ENCODE data around the gene CSH1. TPM values are rescaled to one million over a fixed set of nuclear protein-coding genes. Genes with fewer than 3 reads are reported as not detected.
"Not testable (repeated sequence)": the region's sequence is repeated elsewhere in the genome, so short reads cannot be mapped to it uniquely, and the experiment has no call there.

Gene CSH1
- total RNA-seq, 1 donor from 2014 or later = not detected

DNA sequence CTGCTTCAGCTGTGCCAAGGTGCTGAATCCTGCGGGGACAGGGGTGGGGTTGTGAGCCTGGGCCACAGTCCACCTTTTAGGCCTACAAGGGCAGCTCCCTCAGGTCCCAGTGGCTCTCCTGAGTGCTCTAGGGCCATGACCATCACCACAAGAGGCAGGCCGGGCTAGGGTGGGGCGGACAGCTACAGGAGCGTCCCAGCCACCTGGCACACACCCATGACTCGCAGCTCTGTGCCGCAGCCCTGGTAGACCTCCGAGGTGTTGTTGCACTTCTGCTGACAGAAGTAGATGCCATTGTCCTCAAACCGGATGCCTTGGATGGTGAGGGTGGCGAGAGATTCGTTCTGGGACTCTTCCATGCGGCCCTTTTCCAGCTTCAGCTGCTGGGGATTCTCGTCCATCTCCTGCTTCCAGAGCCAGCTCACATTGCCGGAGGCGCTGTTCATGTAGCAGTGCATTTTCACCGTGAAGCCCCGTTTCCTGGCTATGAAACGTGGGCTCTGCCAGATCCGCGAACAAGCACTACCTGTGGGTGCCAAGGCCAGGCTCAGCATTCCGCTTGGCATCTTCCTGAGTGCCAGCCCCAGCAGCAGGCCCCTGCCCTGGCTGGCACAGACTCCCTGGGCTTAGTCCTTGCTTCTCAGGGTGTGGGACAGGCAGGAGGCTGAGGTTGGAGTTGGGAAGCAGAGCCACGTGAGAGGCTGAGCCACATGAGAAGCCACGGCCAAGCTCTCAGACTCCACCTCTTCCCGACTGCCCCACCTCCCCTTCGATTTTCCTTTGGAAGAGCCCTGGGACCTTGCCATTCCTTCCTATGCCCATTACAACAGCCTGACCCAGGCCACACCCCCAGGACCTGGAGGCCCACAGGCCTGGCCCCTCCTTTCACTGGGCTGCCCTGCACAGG lies 33.7 kb upstream of the CSH1 start:
- intact Hi-C loops (cut with micrococcal nuclease) = loop anchor here (5.0 kb wide), 2 partner anchors 62 to 87 kb away; no protein-coding TSS in a partner anchor

DNA sequence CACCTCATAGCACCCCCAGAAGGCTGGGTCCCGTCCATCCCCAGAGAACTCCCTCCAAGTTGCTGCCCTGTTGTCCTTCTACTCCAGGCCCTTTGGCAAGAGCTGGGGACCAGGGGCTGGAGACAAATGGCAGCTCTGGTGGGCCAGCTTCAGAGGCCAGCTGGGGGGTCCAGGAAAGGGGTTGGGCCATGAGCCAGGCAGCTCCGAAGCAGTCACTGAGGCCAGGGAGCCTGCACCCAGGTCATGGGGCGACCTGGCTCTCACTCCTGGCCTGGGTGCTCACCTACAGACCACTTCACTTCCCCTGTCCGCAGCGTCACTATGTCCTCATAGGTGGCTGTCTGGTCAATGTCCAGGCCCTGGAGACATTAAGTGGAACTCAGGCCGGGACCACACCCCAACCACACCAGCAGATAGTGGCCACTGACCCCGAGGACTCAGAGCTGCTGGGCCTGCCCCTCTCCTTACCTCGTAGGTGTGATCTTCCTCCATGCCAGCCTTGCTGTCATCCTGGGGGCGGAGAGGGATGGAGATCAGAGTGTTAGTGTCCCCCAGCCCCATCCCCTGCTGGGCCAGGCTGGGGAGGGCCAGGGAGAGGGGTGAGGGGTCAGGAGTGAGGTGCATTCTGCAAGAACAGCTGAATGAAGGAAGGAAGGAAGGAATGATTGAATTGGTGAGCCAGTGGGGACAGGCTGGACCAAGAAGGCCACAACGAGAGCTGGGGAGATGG lies 32.8 kb upstream of the CSH1 start:
- intact Hi-C loops (cut with micrococcal nuclease) = no loop called here

DNA sequence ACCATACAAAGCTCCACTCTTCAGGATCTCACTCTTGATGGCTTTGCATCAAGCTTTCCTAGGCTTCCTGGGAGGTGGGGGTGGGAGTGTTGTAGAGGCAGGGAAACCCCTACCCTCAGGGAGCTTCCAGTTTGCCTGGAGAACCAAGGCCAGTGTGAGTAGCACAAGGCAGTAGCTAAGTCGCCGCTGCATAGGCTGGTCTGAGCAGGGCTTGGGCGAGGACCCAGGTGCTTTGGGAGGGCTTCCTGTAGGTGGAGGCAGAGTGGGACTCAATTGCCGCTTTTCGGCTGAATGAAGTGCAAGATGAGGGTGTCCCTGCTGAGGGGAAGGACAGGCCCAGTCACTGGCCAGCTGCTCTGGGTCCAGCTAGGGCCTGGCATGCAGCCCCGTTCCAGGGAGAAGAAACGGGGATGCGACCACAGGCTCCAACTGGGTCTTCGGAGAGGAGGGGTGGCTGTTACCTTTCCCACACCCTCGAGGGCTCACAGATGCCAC lies 31.8 kb upstream of the CSH1 start:
- intact Hi-C loops (cut with micrococcal nuclease) = no loop called here

DNA sequence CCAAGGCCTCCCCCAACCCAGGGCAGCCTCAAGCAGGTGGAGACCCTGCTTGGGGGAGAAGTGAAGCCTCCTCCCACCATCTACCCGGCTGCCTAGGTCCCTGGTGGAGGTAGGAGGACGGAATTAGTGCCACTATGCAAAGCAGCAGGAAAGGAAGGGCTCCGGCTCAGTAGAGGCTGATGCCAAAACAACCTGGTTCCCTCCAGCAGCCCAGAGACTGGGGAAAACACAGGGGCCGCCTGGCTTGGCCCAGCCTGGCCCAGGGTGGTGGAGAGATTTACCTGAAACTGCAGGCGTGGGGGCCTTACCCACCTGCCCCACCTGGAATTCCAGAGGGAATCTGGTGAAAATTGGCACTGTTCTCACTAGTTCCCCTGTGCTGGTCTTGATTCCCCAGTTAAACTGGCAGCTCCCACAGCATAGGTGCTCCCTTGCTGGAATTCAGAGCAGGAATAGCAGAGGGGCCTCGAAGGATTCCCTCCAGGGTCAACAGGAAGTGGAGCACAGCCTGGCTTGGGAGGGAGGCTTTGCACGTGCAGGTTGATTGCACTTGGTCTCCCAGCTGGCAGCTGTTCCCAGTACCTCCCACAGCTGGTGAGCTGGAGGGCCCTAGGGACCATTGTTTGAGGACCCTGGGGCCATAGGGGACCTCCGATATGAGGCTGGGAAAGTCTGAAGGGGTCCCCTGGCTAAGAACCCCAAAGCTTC lies 31.2 kb upstream of the CSH1 start:
- intact Hi-C loops (cut with micrococcal nuclease) = no loop called here

DNA sequence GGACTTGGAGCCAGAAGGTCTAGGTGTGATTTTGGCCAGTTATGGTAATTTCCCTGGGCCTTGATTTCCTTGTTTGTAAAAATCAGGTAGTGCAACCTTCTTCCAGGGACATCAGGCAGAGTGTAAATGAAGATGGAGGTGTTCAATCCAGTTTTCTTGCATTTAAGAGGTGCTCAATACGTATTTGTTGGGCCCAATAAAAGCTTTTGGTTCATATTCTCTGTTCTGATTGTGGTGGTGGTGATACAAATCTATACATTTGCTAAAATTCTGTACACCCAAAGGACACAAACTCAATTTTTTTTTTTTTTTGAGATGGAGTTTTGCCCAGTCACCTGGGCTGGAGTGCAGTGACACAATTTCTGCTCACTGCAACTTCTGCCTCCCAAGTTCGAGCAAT lies 29.8 kb upstream of the CSH1 start:
- intact Hi-C loops (cut with micrococcal nuclease) = no loop called here

DNA sequence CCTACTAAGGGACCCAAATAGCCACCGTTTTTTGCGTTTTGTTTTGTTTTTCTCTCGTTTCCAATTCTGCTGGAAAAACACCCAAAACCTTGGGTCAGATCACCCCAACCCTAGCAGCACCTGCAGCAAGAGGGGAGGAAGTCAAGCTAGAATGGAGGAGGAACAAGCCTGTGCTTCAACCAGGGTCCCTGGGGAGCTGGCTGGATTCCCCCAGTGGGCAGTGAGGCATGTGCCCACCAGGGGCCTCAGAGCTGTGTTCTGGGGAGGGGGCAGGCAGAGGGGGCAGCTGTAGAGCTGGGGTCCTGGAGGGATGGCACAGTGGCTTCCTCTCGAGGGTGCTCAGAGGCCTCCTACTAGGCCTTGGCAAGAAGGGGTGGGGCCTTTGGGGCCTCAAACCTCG lies 29.2 kb upstream of the CSH1 start:
- intact Hi-C loops (cut with micrococcal nuclease) = no loop called here

DNA sequence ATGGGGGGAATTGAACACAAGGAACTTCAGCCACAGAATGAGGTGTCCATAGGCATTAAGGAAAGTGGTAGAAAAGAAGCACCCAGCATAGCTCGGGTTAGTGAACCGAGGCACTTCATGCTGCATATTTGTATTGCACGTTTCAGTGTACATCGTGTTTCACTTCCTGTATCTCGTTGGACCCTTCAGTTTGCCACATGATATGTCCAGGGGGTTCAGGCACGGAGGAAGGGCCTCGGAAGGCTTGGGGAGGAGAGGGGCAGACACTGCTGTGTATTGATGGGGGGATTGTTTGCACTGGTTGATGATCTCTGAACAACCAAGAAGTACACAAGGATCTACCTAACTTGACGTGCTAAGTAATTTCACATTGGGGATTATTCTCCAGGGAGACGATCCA lies 26.0 kb upstream of the CSH1 start:
- intact Hi-C loops (cut with micrococcal nuclease) = not testable (repeated sequence)

DNA sequence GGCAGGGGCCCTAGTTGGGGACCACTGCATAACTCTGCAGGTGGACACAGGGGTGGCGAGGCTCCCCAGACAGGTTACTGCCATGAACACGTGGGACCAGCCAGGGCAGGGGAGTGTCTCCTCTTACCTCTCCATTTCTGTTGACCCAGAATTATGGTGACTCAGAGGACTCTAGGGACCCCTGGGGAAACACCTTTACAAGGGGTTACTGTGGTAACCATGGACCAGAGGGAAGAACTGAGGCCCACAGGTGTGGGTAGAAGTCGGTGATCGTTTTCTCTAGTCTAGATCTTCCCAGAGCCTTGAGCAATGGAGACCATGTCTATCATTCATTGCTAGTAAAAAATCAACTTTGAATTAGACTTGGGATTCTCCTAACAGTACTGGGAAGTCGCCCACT lies 24.4 kb upstream of the CSH1 start:
- intact Hi-C loops (cut with micrococcal nuclease) = not testable (repeated sequence)

DNA sequence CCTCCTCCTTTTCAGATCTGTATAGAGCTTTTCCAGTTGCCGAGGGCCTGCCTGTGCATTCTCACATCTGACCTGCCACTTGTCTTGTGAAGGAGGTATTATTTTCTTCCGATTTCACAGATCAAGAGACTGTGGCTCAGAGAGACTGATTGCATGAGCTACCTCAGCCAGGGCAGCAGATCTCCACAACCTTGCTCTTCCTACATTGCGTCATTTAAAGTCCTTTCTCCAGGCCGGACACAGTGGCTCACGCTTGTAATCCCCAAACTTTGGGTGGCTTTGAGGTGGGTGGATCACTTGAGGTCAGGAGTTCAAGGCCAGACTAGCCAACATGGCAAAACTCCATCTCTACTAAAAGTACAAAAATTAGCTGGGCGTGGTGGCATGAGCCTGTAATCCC lies 23.7 kb upstream of the CSH1 start:
- intact Hi-C loops (cut with micrococcal nuclease) = not testable (repeated sequence)

DNA sequence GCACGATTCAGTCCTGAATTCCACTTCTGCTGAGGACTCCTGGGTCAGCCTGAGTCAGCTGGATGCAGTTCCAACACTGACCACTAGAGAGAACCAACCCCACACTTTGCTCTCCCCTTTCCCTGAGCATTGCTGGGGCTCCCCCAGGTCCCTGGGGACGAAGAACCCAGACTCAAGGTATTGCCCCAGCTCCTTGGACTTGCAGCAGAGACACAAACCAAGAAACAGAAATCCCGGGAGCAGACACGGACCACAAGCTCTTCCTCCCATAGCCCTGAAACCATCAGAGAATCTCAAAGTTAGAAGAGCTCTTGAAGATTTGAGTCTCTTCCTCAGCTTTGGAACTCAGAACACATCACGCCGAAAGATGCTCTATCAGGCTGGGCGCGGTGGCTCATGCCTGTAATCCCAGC lies 22.9 kb upstream of the CSH1 start:
- intact Hi-C loops (cut with micrococcal nuclease) = loop anchor here (1.0 to 2.0 kb wide), 7 partner anchors 12 to 363 kb away; no protein-coding TSS in a partner anchor

DNA sequence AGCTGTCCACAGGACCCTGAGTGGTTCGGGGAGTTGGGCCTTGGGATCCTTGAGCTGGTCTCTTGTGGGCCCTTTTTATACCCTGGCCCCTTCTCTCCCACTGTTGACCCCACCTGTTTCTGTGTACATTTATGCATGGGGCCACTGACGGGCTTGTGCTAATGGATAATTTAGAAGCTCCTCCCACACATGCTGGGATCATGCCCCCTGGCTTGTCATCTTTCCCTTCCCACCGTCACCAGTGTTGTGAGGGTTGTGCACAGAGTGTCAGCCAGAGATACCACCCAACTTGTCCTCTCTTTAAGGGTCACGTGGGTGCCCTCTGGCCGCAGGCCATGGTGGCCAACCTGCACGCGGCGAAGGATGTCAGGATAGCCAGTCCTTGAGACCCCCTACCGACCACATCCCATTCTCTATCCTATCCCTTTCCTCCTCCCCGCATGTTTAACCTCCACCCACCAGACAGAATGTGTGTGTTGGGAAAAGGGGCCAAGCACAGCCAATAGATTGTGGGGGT lies 22.5 kb upstream of the CSH1 start, which contains the start of gene GH1:
GH1 (minus strand) TSS at position 51 of the 517 bp plus-strand sequence. CDS start 63 bp downstream, outside the sequence.
- intact Hi-C loops (cut with micrococcal nuclease) = loop anchor here (1.0 to 2.0 kb wide), 7 partner anchors 12 to 364 kb away; no protein-coding TSS in a partner anchor

DNA sequence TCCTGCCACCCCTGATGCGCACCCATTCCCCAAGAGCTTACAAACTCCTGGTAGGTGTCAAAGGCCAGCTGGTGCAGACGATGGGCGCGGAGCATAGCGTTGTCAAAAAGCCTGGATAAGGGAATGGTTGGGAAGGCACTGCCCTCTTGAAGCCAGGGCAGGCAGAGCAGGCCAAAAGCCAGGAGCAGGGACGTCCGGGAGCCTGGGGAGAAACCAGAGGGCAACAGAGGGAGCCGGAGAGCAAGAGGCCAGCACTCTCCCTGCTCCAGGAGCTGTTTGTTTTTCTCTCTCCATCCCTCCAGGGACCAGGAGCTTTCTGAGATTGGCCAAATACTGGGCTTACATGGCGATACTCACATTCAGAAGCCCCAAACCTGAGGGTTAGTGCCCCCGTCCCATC lies 21.9 kb upstream of the CSH1 start:
- intact Hi-C loops (cut with micrococcal nuclease) = loop anchor here (2.0 kb wide), 1 partner anchor 364 kb away; no protein-coding TSS in a partner anchor

DNA sequence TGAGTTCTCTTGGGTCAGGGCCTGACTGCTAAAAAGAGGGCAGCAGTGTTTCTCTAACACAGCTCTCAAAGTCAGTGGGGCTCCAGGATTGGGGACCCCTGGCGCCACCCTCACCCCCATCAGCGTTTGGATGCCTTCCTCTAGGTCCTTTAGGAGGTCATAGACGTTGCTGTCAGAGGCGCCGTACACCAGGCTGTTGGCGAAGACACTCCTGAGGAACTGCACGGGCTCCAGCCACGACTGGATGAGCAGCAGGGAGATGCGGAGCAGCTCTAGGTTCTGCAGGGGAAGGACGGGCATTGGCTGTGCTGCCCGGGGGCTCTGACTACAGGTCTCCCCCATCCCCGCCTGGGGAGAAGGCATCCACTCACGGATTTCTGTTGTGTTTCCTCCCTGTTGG lies 21.3 kb upstream of the CSH1 start:
- intact Hi-C loops (cut with micrococcal nuclease) = loop anchor here (2.0 kb wide), 1 partner anchor 365 kb away; no protein-coding TSS in a partner anchor

DNA sequence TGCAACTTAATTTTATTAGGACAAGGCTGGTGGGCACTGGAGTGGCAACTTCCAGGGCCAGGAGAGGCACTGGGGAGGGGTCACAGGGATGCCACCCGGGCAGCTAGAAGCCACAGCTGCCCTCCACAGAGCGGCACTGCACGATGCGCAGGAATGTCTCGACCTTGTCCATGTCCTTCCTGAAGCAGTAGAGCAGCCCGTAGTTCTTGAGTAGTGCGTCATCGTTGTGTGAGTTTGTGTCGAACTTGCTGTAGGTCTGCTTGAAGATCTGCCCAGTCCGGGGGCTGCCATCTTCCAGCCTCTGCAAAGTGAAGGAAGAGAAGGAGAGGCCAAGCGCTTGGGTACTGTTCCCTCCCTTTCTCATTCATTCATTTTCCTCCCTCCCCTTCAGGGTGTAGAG lies 20.8 kb upstream of the CSH1 start:
- intact Hi-C loops (cut with micrococcal nuclease) = not testable (repeated sequence)

DNA sequence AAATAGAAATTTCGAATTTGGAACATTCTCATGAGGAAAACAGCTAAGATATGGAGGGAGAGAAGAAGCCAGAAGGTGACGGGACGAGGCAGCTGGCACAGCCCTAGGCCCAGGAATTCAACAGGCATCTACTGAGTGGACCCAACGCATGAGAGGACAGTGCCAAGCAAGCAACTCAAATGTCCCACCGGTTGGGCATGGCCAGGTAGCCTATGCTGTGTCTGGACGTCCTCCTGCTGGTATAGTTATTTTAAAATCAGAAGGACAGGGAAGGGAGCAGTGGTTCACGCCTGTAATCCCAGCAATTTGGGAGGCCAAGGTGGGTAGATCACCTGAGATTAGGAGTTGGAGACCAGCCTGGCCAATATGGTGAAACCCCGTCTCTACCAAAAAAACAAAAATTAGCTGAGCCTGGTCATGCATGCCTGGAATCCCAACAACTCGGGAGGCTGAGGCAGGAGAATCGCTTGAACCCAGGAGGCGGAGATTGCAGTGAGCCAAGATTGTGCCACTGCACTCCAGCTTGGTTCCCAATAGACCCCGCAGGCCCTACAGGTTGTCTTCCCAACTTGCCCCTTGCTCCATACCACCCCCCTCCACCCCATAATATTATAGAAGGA lies 20.3 kb upstream of the CSH1 start:
- intact Hi-C loops (cut with micrococcal nuclease) = no loop called here

DNA sequence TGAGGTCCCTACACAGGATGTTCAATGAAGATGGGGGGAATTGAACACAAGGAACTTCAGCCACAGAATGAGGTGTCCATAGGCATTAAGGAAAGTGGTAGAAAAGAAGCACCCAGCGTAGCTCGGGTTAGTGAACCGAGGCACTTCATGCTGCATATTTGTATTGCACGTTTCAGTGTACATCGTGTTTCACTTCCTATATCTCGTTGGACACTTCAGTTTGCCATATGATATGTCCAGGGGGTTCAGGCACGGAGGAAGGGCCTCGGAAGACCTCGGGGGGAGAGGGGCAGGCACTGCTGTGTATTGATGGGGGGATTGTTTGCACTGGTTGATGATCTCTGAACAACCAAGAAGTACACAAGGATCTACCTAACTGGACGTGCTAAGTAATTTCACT lies 19.4 kb upstream of the CSH1 start:
- intact Hi-C loops (cut with micrococcal nuclease) = not testable (repeated sequence)

DNA sequence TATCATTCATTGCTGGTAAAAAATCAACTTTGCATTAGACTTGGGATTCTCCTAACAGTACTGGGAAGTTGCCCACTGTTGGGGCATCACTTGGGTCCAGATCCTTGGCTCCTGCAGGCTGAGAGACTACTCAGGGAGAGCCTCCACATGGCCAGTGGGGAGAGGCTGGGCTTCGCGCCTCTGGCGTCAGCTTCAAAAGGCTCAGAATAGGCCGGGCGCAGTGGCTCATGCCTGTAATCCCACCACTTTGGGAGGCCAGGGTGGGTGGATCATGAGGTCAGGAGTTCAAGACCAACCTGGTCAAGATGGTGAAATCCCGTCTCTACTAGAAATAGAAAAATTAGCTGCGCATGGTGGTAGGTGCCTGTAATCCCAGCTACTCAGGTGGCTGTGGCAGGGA lies 18.1 kb upstream of the CSH1 start:
- intact Hi-C loops (cut with micrococcal nuclease) = no loop called here

DNA sequence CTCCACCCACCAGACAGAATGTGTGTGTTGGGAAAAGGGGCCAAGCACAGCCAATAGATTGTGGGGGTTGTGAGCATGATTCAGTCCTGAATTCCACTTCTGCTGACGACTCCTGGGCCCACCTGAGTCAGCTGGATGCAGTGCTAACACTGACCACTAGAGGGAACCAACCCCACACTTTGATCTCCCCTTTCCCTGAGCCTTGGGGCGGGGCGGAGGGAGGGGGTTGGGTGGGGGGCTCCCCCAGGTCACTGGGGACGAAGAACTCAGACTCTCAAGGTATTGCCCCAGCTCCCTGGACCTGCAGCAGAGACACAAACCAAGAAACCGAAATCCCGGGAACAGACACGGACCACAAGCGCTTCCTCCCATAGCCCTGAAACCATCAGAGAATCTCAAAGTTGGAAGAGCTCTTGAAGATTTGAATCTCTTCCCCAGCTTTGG lies 15.3 kb upstream of the CSH1 start:
- intact Hi-C loops (cut with micrococcal nuclease) = loop anchor here (2.0 kb wide), 1 partner anchor 221 kb away; no protein-coding TSS in a partner anchor

DNA sequence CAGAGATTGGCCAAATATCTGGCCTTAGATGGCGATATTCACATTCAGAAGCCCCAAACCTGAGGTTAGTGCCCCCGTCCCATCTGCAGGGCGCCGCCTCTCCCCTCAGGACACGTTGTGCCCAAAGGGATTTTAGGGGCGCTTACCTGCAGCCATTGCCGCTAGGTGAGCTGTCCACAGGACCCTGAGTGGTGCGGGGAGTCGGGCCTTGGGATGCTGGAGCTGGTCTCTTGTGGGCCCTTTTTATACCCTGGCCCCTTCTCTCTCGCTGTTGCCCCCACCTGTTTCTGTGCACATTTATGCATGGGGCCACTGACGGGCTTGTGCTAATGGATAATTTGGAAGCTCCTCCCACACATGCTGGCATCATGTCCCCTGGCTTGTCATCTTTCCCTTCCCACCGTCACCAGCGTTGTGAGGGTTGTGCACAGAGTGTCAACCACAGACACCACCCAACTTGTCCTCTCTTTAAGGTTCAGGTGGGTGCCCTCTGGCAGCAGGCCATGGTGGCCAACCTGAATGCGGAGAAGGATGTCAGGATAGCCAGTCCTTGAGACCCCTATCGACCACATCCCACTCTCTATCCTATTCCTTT lies 14.8 kb upstream of the CSH1 start, which contains the start of gene CSHL1:
CSHL1 (minus strand) TSS at position 218 of the 595 bp plus-strand sequence; CDS start at position 156, 62 bp downstream.
- intact Hi-C loops (cut with micrococcal nuclease) = loop anchor here (2.0 kb wide), 1 partner anchor 222 kb away; no protein-coding TSS in a partner anchor

DNA sequence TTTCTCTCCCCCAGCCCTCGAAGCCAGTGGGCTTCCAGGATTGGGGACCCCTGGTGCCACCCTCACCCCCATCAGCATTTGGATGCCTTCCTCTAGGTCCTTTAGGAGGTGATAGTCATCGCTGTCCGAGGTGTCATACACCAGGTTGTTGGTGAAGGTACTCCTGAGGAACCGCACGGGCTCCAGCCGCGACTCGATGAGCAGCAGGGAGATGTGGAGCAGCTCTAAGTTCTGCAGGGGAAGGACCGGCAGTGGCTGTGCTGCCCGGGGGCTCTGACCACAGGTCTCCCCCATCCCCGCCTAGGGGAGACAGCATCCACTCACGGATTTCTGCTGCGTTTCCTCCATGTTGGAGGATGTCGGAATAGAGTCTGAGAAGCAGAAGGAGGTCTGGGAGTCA lies 13.7 kb upstream of the CSH1 start:
- intact Hi-C loops (cut with micrococcal nuclease) = loop anchor here (2.0 kb wide), 1 partner anchor 223 kb away; no protein-coding TSS in a partner anchor
